HG03469 (cell line): ENCODE data around the gene PLA2G6.
"Not testable (repeated sequence)": the region's sequence is repeated elsewhere in the genome, so short reads cannot be mapped to it uniquely, and the experiment has no call there.

Experiments
- ATAC-seq: cut with Tn5 transposase; IDR thresholded peaks from one replicate; pipeline ENCODE4 v1.9.1; 2021; ENCODE audit warnings: mild to moderate bottlenecking, moderate library complexity, moderate number of reproducible peaks; ENCODE audit not compliant: unreplicated experiment

The PLA2G6 gene

DNA sequence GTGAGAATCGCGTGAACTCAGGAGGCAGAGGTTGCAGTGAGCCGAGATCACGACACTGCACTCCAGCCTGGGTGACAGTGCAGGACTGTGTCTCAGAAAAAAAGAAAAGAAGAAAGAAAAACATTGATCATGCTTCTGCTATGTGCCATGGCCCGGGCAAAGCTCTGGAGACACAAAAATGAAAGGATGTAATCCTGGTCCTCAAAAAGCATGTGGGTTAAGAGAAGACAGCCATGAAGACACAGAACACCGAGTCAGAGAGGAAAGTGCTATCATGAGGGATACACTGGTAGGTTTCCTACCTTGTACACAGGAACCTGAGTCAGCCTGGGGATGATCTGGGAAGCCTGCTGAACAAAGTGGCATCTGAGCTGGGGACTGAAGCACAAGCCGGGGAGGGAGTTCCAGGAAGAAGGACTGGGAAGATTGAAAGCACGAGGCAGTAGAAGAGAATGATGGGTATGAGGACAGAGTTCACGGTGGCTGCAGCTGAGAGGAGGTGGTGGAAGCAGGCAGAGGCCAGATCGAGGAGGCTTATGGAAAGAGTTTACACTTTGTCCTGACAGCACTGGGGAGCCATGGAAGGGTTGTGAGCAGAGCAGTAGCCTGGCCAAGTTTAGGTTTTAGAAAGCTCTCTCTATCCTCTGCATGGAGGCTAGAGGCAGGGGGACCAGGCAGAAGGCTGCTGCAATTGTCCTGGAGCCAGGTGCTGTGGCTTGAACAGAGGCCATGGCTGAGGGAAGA lies 10.3 kb upstream of the PLA2G6 start:
- ATAC-seq = no peak

DNA sequence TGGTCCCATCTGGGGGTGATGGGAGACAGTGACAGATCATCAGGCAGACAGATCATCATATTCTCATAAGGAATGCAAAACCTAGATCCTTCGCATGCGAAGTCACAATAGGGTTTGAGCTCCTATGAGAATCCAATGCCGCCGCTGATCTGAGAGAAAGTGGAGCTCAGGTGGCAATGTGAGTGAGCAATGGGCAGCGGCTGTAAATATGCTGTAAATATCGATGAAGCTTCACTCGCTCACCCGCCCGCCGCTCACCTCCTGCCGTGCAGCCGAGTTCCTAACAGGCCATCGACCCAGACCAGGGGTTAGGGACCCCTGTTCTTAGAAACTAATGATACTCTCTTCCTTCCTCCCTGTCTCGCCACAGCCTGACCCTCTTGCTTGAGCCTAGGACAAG lies 9.4 kb upstream of the PLA2G6 start:
- ATAC-seq = no peak

DNA sequence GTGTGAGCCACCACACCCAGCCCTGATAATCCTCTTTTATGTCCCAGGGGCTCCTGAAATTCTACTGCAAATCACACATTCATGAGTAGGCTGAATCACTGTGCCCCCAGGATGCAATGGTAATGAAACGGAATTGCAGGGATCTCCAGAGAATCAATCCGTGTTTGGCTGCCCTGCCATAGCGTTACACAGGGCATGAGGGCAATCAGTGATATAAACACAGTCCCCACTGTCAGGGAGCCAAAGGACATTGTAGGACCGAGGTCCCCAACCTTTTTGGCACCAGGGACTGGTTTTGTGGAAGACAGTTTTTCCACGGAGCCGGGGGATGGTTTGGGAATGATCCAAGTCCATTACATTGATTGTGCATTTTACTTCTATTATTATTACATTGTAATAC lies 9.0 kb upstream of the PLA2G6 start:
- ATAC-seq = no peak

DNA sequence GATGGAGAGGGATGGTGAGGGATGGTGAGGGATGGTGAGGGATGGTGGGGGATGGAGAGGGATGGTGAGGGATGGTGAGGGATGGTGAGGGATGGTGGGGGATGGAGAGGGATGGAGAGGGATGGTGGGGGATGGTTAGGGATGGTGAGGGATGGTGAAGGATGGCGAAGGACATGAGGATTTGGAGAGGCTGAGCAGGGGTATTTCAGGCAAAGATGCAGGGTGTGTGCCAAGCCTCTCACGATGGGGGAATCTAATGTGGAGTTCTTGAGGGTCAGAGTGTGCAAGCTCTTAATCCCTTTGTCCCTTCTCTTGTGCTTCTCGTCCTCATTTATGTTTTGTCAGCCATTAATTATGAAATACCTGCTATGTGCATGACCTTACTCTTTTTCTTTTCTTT lies 7.5 kb upstream of the PLA2G6 start:
- ATAC-seq = no peak

DNA sequence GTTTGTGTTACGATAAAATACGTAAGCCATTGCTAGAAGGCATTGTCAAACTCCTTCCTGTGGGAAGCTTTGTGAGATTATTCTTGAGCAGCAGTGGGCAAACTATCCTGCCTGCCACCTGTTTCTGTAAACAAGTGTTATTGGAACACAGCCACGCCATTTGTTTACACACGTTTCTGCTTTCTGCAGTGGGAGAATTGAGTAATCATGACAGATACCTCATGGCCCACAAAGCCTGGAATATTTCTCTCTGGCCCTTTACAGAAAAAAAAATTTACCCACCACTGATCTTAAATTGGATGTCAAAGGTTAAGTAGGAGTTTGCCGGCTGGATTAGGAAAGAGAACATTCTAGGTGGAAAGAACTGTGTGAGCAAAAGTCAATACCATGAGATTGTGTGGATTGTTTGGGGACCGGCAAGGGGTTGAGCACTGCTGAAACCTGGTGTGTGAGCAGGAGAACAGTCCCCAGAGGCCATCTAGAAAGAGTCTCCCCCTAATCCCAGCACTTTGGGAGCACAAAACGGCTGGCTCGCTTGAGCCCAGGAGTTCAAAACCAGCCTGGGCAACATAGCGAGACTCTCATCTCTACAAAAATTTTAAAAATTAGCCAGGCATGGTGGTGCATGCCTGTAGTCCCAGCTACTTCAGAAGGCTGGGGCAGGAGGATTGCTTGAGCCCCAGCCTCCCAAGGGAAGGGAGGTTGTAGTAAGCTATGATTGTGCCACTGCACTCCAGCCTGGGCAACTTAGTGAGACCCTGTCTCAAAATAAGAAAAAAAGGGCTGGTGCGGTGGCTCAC lies 6.0 kb upstream of the PLA2G6 start:
- no peak for ATAC-seq

DNA sequence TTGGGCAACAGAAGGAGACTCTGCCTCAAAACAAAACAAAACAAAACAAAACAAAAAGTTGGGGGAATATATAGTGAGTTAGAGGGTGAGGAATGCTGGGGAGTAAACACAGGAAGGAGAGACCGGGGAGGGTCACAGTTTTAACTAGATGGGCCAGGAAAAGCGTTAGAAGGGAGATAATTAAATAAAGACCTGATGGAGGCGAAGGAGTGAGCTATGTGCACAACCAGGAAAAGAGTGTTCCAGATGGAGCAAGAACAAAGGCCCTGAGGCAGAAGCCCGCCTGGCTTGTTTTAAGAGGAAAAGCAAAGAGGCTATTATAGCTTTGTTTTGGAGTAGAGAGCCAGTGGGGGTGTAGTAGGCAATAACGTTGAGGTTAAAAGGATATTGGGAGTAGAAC lies 4.8 kb upstream of the PLA2G6 start:
- ATAC-seq = no peak

DNA sequence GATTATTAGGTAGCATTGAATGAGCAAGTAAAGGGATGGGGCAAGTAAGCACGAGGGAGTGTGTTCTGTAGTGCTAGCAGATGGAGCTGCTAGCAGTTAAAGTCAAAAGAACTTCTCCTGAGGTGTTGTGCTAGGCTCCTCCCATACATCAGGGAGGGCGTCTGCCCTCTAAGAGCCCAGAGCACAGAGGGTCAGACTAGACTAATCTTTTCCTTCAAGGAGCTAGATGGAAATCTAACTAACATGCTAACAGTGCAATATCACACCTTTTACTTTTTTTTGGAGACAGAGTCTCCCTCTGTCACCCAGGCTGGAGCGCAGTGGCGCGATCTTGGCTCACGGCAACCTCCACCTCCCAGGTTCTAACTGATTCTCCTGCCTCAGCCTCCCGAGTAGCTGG lies 3.2 kb upstream of the PLA2G6 start:
- no peak for ATAC-seq

DNA sequence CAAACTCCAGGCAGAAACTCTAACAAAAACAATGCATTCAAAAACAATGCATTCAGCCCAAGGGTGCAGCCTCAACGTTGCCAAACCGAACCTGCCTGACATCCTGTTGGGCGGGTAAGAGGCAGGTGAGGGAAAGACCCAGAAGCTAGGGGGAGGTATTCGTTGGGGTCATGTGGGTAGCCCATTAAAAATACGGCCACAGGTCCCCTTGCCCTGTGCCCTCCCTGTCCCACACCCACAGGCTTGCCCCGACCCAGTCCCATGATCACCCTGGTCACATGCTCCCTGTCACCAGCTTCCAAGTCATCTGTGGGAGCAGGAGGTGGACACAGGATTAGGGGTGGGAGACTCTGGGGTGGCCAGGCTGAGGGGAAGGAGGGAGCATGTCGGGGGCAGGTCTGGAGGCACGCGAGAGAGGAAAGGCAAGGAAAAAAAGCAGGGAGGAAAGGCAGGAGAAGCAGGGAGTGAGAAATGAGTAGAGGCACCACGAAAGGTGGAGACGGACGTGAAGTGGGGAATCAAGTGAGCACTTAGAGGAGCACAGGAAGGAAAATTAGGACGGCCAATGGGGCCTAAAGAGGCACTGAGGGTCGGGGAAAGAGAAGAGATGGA lies 683 bp downstream of the PLA2G6 start:
- no peak for ATAC-seq

DNA sequence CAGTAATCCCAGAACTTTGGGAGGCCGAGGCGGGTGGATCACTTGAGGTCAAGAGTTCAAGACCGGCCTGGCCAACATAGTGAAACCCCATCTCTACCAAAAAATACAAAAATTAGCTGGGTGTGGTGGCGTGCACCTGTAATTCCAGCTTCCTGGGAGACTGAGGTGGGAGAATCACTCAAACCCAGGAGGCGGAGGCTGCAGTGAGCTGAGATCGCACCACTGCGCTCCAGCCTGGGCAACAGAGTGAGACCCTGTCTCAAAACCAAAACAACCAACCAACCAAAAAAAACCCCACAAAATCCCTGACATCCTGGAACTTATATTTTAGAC lies 3.1 kb downstream of the PLA2G6 start:
- not testable (repeated sequence) for ATAC-seq

DNA sequence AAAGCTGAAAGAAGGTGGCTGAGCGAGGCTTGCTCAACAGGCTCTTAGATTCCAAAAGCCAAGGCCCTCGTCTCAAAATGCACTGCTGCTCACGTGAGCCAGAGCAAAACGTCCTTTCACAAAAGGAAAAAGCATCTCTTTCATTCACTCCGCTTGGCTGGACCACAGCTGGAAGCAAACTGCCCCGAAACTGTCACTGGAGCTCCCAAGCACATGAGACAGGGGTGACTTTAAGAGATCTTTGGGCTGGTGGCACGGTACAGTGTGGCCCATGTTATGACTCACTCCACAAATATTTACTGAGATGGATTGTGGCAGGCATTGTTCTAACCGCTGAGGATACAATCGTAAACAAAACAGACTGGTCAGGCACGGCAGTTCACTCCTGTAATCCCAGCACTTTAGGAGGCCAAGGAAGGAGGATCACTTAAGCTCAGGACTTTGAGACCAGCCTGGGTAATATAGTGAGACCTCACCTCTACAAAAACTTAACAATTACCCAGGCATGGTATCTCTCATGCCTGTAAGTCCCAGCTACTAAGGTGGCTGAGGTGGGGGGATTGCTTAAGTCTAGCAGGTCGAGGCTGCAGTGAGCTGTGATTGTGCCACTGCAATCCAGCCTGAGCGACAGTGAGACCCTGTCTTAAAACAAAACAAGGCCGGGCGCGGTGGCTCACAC lies 3.6 kb downstream of the PLA2G6 start:
- no peak for ATAC-seq

DNA sequence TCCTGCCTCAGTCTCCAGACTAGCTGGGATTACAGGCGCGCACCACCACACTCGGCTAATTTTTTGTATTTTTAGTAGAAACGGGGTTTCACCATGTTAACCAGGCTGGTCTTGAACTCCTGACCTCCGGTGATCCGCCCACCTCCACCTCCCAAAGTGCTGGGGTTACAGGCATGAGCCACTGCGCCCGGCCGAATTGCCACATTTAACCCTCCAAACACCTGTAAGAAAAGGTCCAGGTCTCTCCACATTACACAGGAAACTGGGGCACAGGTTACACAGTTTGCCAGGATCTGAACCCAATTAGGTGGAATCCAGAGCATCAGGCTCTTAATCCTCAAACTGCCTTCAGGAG lies 4.1 kb downstream of the PLA2G6 start:
- not testable (repeated sequence) for ATAC-seq

DNA sequence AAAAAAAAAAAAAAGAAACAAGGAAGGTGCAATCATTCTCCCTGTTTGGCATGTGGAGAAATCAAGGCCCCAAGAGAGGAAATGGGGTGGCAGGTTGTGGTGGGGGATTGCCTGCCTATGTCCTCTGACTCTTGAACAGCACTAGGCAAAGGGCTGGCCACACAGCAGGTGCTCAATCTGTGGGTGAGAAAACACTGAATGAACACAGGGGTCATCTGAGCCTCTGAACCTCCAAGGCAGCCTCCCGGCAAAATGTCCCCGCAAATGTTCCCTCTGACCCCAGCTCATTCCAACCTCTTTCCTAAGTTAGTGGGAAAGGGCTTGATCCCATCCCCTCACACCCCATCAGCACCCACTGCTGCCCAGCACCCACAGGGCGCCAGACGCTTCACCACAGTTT lies 4.6 kb downstream of the PLA2G6 start:
- no peak for ATAC-seq

DNA sequence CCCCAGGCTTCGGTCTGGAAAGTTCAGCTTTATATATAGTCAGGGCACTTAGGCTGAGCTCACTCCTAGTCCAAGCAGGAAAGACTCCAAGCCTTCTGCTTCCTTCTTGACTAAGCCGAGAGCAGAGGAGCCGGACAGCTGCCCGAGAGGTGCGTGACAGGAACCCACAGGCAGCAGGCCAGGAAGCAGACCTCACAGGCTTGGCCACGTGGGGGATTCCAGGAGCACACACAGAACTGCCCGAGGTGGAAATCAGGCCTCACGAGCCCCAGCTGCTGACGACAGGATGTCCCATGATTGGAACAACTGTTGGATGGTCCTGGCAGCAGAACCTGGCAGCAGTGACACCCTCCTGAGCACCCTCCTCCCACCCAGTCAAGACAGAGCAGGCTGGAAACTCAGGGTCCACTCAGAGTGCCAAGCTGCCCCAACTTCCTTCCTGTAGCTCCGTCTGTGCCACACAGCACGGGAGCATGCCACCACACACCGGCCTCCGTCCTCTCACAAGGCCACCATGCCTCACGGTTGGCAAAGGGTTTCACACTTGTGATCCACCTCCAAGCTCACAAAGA lies 5.4 kb downstream of the PLA2G6 start:
- no peak for ATAC-seq

DNA sequence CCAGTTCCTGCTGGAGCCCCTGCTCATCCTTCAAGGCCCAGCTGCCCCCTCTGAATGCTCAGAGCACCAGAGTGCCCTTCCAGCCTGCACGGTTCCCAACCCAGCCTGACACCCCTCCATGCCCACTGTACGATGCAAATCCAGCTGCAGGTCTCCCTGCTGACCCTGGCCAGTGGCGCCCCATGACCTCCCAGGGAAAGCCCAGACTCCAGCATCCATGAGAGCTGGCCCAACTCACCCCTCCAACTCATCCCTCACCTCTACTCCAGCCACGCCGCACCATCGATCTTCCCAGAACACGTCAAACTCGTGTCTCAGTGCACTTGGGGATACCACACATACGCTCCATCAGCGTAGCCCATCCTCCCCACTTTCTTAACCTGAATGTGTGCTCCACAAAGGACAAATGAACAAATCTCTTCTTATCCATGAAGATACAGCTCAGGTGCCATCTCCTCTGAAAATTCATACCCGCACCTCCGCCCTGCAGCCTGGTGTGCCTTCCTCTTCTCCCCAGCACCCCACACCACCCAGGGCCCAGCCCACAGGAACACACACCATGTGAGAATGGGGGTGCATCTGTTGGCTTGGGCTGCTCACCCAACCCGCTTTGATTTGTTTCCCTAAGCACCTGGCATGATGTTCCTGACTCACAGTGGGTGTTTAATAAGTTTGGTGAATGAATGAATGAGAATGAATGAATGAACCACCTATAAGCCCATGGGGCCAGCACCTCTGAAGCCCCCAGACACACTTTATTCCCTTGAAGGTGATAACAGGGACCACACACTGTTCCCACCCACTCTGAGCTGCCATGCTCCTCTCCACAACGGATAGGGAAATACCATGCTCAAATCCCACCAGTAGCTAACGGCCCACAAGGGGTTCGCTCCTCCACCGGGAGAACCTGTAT lies 6.2 kb downstream of the PLA2G6 start:
- ATAC-seq = no peak

DNA sequence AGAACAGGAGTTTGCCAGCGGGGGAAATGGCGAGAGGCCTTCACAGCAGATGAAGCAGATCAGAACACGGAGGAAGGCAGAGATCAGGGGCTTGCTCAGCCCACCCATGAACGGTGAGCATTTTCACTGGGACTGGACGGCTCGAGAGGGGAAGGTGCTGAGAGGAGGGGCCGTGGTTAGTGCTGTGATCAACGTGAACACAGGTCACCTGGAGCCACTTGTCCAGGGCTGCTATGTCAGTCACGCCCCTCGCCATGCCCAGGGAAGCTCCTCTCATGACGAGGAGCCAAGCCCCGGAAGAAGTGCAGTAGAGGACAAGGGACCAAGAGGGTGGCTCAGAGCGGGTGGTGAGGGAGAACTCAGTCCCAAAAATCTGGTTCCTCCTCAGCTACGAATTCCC lies 7.0 kb downstream of the PLA2G6 start:
- no peak for ATAC-seq

DNA sequence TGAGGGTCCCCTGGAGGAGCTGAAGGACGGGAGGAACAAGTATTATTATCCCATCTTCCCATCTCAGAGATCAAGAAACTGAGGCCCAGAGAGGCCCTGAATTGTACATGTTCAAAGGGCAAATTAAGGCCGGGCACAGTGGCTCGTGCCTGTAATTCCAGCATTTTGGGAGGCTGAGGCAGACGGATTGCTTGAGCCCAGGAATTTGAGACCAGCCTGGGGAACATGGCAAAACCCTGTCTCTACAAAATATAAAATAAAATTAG lies 8.1 kb downstream of the PLA2G6 start:
- ATAC-seq = no peak

DNA sequence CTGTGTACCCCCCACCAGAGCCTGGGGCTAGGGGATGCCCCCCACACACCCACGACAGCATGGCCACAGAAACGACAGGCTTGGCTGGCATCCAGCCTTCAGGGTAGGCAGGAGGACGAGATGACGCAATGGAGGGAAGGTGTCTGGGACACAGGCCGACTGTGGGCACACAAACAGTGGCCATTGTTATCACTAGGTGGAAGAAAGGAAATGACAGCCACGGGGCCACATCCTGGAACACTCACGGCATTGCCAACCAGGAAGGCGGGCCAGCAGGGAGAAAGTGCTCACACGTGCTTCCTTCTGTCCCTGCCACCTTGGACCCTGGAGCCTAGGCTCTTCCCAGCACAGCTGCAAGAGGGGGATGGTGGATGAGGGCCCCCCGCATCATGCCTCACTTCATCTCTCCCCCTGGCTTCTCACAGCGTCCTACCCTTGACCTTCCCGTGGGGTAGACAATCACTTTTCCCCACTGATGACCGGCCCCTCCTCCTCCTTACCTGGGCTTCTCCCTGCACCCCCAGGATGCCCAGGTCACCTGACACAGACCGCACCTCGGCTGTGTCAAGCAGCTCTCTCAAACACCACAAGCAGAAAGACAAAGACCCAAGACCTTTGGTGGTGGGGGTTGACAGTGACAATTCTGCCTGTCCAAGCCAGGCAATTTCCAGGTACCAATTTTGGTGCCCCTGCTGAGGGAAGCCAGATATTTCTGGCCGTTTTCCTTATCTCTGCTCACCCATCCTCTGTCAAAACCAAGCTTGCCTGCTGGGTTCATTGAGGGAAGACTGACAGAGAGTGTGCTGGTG lies 8.6 kb downstream of the PLA2G6 start:
- no peak for ATAC-seq

DNA sequence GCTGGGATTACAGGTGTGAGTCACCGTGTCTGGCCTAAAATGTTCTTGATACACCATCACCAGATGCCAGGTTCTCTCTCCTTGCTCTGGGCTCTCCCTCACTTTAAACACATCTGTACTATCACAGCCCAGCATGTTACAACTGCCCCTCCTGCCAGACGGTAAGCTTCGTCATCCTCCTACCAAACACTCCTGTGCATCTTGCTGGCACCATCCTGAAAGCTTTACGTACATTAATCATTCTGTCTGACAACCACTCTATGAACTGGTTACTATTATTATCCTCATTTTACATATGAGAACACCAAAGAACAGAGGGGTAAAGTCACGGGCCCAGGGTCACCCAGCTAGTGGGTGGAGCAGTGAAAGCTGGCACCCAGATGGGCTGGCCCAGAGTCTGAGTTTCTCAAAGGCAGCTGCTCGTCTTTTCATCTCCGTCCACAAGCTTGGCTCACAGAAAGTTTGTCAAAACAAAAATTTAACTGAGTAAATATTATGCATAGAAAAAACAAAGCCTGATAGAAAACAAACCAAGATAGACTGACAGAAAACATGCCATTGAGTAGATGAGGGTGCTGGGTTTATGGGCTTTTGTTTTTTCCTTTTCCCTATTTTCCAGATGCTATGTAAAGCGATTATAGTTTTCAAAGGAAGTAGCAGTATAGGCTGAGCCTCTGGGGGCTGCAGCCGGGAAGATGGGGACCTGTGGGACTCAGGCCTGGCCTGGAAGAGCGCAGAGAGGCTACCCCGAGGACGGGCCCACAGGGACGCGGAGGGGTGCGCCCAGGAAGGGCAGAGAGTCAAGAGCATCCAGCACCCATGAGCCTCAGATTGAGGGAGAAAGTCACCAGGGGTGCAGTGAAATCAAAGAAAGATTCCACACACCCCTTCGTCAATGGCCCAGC lies 9.5 kb downstream of the PLA2G6 start:
- ATAC-seq = no peak

DNA sequence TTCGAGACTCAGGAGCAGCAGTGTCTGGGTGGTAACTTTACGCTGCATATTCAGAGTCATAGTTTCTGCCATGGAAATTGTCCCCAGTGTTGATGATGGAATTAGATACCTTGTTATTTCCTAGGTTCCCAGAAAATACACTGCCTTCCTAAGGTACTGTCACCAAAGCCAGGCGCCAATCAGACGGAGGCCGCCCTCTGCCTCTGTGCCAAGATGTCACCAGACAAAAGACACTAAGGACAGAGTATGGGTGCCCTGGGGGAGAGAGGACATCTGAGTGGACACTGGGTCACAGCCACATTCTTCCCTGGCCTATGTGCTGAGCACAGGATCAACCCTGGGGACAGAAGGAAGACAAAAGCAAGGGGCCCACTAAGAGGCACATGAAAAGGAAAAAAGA lies 11.2 kb downstream of the PLA2G6 start:
- no peak for ATAC-seq
